SK-N-SH treated with all-trans-retinoic acid at 6 μM for 48 hours (cell line): ENCODE measurements around the gene SRRT.

Source experiments
- PATZ1 ChIP-seq: fragments of 250-450 bp; sonication (Bioruptor Pico); IDR thresholded peaks from 2 replicates; pipeline ENCODE4 v1.8.0; 2020; ENCODE audit warnings: mild to moderate bottlenecking, moderate library complexity, borderline replicate concordance
- TOX ChIP-seq: fragments of 250-450 bp; sonication (Bioruptor Pico); IDR thresholded peaks from 2 replicates; pipeline ENCODE4 v1.8.0; 2021; ENCODE audit warnings: mild to moderate bottlenecking, moderate library complexity, borderline replicate concordance
- ZFP3 ChIP-seq: fragments of 250-450 bp; sonication (Bioruptor Pico); IDR thresholded peaks from 2 replicates; pipeline ENCODE4 v1.5.0; 2020; ENCODE audit warnings: mild to moderate bottlenecking, moderate library complexity
- ZNF565 ChIP-seq: fragments of 450-650 bp; formaldehyde crosslinking; conservative IDR thresholded peaks from 2 replicates; pipeline ENCODE4 v1.5.0; 2020; ENCODE audit warnings: low read depth, mild to moderate bottlenecking, moderate library complexity

DNA sequence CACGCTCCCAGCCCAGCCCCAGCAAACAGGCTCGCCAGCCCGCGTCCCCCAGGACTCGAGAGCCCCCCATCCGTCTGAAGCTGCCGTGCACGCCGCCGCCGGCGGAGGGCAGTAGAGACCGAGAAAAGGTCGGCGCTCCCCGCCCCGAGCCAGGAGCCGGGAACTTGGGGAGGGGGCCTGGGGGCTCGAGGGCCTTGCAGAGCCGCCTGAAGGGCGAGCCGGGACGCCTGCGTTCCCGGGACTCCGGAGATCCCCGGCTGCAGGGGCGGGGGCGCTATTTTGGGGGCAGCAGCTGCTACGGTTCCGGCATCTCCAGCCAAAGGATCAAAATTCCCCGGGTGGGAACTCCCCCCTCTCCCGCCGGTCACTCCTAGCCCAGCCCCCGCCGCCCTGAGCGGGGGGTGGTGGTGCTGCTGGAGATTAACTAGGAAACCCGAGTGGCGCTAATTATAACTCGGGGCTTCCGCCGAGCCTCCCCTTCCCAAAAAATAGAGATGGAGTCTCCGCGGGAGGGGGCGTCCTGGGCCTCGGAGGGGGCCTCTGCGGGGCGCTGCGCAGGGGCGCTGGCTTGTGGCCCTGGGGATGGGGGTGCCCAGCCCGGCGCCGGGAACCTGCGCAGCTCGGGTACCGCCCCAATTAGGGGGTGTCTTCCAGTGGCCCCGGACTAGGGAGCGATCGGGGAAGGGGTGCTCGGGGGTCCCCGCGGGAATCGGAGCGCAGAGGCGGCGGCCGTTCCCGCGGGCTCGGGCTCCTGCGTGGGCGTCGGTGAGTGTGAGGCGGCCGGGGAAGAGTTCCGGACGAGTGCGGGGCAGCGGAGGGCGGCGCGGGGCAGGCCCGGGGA lies 20.2 kb downstream of the SRRT start:
- TF ChIP-seq TOX (CRISPR knock-in tag) (no peak), ZNF565 (no peak), PATZ1 (CRISPR knock-in tag) (peak; percentile 84; the same call in 1 of the 2 replicates), ZFP3 (CRISPR knock-in tag) (no peak)
